HG03159 (cell line): Measurements from ENCODE around the gene ROR1.
"Not testable (repeated sequence)": the region's sequence is repeated elsewhere in the genome, so short reads cannot be mapped to it uniquely, and the experiment has no call there.

Source experiments
- ATAC-seq: cut with Tn5 transposase; IDR thresholded peaks from one replicate; pipeline ENCODE4 v1.9.1; 2021; ENCODE audit warnings: mild to moderate bottlenecking, moderate library complexity; ENCODE audit not compliant: unreplicated experiment

ROR1 gene

GRCh38 chr1:63792152-63792551 lies 18.3 kb downstream of the ROR1 start:
- no peak for ATAC-seq

DNA sequence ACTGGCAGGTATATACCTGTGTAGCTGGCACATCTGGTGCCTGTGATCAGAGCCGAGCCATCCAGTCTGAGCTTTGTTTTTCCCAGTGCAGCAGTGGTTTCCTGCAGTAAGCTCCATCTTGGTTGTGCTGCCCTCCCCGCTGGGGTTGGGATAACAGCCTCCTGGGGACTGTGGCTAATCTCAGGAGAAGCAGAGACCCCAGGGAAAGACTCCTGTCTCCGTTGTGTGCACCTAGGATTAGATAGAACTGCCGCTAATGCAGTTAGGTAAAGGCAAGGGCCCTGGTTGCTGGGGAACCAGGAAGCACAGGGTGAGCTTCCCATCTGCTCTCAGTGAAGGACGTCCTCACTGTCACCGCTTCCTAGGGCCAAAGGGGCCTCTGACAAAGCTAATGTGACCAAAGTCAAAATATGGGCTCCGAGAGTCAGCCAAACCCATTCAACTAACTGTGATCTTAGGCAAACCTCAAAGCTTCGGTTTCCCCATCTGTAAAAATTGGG lies 20.0 kb downstream of the ROR1 start:
- no peak for ATAC-seq

DNA sequence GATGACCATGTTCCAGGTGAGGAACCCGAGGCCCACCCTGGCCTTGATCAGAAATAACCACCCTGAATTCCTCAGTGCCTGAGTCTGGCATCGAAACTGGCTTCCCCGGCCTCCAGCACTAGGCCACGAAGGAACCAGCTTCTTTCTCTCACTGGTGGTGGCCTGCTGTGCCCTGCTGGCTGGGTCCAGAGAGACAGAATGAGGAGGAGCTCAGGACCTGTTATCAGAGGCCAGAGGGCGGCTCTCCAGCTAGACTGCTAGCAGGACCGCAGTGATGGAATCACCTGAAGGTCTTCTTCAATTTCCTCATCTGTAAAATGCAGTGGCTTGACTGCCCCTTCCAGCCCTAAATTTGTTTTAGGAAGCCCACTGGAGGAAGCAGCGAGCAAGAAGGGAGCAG lies 20.5 kb downstream of the ROR1 start:
- ATAC-seq: no peak

DNA sequence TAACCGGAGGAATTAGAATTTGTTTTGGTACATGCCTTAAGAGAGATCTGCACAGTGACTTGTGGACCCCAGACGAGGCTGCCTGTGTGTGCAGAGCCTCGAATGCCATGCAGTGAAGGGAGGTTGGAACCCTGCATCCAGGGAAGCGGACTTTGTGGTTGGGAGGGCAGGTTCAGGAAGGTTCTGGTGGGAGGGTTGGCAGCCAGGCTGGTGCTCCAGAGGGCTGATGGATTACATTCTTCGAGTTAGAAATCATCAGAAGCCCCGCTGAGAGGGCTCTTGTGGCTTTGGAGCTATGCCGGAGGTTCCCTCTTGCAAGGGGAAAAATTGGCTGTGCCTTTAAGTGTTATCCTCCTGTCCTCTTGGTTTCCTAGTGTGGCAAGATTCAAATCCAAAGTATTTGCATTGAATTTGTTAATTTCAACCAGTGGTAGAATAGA lies 21.1 kb downstream of the ROR1 start:
- ATAC-seq: no peak

DNA sequence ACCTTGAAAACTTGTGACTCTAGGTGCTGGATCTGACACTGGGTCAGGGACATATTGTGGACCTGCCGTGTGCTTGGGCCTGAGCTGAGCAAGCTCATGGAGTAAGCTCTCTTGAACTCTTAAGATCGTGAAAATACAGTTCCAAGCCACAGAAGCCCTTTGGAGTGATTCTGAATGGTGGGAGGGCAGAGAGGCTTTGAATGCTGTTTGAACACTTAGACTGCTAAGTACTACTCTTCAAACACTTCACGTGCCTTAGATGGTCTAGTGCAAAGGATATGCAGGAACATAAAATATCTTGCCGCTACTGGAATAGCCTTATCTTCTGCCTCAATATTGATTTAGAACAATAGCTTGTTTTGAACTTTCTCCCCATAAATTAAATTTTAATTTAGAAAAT lies 21.6 kb downstream of the ROR1 start:
- ATAC-seq: no peak

- no peak for ATAC-seq
Observed at GRCh38 chr1:63797056-63797726, 23.4 kb downstream of the ROR1 start.

GRCh38 chr1:63798284-63798683 lies 24.5 kb downstream of the ROR1 start:
- no peak for ATAC-seq

GRCh38 chr1:63799307-63799706 lies 25.5 kb downstream of the ROR1 start:
- no peak for ATAC-seq

GRCh38 chr1:63799820-63800219 lies 26.0 kb downstream of the ROR1 start:
- no peak for ATAC-seq

DNA sequence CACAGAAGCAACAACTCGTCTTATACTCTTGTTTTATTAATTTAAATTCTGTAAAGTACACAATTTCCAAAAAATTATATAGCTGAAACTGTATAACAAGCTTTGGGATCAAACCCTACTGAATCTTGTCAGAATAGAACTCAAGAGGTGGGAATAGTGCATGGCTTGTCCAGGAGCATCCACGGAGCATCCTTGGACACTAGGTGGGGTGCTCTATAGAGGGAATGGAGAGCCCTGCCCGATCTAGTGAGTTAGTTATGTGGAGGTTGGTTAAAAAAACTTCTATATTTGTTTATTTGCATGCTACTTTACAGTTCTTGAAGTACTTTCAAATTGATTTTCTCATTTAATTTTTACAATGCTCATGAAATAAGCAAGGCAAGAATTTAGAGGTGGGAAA lies 28.3 kb downstream of the ROR1 start:
- ATAC-seq: no peak

GRCh38 chr1:63804829-63805484 lies 31.1 kb downstream of the ROR1 start:
- ATAC-seq: no peak

GRCh38 chr1:63807046-63807445 lies 33.2 kb downstream of the ROR1 start:
- ATAC-seq: no peak

DNA sequence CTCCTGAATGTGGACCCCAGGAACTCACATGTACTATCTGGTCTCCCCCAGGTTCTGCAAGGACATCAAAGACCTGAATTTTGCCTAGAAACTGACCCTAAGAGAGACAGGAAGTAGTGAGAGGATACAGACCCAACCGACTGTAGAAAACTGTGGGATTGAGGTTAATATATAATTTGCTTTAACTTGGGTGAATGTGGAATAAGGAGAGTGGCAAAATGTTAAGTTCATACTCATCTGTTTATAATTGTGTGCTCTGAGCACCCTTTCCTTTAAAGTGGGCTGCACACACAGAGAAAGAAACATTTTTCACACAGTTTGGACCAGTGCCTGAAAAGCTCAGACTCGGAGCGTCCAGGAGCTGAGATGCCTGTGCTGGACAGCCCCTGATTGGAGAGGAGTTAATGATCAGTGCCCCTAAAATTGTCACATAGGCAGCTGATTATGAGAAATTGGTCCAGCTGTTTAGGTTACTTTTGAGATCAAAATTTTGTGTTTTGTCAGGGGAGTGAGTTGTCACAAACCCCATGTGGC lies 37.2 kb downstream of the ROR1 start:
- no peak for ATAC-seq

- ATAC-seq: no peak
Observed at GRCh38 chr1:63812071-63812700, 38.4 kb downstream of the ROR1 start.

- peak; percentile 51 for ATAC-seq
Observed at GRCh38 chr1:63813829-63814277, 40.0 kb downstream of the ROR1 start.

DNA sequence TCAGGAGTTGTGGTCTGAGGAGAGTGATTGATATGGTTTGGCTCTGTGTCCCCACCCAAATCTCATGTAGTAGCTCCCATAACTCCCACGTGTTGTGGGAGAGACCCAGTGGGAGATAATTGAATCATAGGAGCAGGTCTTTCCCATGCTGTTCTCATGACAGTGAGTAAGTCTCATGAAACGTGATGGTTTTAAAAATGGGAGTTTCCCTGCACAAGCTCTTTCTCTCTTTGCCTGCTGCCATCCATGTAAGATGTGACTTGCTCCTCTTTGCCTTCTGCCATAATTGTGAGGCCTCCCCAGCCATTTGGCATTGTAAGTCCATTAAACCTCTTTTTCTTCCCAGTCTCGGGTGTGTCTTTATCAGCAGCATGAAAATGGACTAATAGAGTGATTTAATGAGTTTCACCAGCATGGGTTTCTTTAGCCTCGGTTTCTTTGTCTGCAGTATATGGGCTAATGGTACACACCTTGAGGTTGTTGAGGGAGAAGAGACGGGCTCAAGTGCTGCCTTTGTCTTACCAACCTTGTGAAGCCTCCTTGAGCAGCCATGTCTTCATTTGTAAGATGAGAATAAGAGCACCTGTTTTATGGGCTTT lies 42.5 kb downstream of the ROR1 start:
- not testable (repeated sequence) for ATAC-seq

GRCh38 chr1:63817152-63817667 lies 43.4 kb downstream of the ROR1 start:
- no peak for ATAC-seq

DNA sequence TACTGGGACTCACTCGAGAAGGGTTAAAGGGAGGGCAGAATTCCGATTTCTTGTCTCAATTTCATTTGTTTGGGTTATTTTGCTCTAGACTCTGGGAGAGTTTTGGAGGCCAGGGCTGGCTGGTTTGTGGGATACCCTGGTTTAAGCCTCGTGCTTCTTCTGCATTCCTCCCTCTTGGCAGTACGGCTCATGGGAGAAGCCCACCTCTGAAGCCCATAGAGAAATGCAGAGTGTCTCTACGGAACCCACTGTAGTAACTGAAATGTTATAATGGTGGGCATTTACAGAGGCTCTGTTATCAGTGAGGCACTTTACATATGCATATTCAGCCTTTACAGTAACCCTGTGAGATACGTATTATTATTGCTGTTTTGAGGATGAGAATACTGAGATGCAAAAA lies 43.9 kb downstream of the ROR1 start:
- ATAC-seq: no peak

DNA sequence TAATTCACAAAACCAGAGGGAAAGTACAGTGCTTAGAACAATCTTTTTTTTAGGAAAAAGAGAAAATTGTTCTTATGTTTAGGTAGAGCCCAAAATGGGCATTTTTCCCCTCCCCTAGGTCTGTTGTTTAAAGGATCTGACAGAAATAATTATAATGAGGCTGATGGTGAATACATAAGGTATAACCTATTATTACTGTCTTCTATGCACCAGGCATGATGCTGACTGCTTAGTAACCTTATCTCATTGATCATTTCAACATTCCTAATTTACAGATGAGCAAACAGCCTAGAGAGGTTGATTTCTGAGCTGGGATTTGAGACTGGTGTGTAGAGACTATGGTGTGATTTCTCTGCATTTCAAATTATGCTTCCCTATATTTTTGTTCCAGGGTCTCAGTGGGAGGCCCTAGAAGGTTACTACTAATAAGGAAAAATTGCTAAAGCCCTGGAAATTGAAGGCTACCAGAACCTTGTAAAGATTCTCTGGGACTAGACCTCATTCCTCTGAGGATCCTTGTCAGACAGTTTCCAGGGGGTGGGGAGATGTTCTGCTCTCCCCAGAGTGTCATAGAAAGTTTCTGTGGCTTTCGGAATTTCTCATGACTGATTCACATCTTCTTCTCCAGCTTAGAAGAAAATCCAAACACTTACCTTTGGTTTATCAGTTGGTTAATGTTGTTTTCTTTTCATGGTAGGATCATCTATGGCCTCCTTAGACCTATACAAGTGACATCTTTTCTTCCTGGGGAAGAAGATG lies 44.9 kb downstream of the ROR1 start:
- ATAC-seq: no peak

GRCh38 chr1:63819795-63820194 lies 46.0 kb downstream of the ROR1 start:
- no peak for ATAC-seq
